ENCODE measurements around the gene PSAT1.

DNA sequence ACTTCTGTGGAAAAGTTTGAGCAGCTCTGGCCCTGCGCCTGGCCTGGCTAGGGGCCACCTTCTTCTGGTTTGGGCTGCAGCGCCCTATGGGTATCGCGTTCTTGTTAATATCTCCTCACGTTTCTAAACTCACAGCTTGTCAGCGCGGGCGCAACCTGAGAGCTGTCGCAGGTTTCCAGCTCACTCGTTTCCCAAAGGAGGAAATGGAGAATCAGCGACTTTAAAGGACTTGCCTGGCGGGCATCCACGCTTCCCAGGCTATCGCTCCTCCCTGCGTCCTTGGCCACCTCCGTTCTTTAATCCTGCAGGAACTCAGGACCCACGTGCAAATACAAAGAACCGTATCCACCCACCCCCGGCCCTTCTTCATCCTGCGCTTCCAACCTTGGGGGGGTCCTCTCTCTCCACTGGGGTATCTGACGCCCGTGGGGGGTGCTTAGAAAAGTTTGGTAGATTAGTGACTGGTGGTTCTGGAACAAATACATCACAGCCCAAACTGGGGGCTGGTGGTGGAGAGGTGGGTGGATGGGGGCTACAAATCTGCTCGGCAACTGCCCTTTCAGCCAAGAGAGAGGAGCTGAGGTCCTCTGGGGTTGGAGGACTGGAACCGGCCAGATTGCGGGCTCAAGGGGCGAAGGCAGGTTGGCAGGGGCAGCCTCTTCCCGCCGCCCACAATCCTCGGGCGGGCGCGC lies 578 bp upstream of the PSAT1 start:
- TF ChIP-seq CTCF (IDR thresholded peaks at IDR 0.05; ENCODE audit: low read depth, low read length) (no peak), EZH2phosphoT487 (IDR thresholded peaks at IDR 0.05; ENCODE audit: low read depth) (no peak)
